HG03025 (cell line): ENCODE measurements around the gene MTA1.
A peak's percentile ranks its signal among the peaks of the same experiment; 100 is the strongest.

Experiments used
- ATAC-seq: cut with Tn5 transposase; IDR thresholded peaks from one replicate; pipeline ENCODE4 v1.9.1; 2021; ENCODE audit warnings: mild to moderate bottlenecking, moderate library complexity; ENCODE audit not compliant: unreplicated experiment, low FRiP score

The MTA1 gene

DNA sequence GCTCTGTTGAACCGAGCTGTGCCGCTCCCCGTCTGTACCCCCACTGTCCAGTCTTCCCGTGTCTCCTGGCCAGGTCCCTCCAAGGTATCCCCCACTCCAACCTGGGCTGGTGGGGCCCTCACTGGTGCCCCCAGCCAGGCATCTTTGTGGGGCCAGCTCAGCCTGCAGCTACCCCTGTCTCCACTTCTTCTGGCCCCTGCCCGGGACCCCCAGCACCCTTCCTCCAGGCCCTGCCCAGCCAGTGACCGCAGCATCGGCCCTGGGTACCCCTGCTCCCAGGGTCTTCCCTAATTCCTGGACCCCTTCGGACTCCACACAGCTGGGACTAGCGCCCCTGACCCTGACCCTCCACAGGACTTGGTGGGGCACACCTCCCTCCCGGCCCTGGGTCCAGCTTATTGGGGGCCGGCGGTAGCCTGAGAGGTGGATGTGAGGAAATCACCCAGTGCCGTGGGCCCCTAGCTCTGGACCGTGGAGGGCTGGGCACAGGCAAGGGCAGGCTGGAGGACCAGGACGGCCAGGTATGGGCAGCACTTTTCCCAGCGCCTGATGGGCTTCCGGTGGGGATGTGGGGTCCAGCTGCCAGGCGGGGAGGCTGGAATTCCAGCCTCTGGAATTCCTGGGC is 63.0 kb downstream of the MTA1 start:
- no peak for ATAC-seq

DNA sequence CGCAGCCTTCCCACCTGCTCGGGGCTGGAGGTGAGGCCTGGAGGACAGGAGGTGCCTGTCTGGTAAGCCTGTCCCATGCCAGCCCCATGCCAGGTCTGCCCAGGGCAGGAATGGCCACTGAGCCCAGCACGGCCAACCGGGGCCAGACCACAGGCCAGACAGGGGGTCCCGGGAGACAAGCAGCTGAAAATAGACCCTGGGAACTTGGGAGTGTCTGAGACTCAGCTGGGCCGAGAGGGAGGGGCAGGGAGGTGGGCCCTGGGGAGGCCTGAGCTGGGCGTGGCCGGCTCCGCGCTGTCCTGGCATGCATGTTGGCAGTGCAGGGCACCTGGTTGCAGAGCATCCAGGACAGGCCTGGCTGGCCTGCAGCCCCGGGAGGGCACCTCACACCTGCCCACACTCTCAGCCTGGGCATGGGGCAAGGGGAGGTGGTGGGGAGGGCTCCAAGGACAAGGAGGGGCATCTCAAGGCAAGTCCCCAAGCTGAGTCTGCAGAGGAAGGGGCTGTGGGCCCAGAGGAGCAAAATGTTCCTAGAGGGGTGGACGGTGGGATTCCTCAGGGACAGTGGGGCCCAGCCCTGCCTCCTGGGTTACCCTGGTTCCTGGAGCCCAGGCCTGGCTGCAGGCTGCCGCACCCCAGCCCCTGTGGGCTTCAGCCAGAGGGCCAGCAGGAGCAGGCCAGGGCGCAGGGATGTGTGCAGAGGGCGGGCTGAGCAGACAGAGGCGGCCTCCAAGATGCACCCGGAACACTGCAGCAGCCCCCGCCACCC is 63.9 kb downstream of the MTA1 start:
- no peak for ATAC-seq

GRCh38 chr14:105484069-105484996 is 64.7 kb downstream of the MTA1 start:
- no peak for ATAC-seq

DNA sequence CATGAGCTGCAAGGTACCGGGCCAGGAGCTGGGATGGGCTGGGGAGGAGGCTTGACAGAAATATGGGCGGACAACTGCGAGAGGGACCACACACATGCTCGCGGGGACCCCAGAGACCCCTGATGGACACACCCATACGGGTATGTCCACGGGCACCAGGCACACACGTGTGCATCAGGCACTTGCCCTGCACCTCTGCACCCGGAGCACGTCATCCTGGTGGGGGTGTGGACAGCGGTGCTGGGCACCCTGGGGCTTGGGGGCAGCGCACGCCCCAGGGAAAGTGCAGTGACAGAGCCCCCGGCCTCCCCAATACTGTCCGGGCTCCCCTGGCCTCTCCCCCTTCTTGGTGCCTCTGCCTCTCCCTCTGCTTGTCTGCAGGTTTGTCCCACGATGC is 65.4 kb downstream of the MTA1 start:
- ATAC-seq: no peak

DNA sequence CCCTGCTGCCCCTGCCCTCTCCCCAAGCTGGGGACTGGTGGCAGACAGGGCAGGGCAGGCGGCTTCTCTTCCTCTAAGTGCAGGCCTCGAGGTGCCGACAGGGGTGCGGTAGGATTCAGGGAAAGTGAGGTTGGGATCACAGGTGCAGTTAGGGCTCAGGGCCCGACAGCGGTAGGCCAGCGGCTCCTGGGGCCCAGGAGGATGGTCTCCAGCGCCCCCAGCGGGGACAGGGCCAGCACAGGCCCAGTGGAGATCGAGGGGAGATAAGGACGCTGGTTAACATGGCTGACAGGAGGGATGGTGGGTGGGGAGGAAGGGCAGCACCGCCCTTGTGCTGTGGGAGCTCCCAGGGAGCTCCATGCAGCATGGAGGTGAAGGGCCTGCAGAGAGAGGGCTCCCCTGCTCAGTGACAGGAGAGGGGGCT is 66.1 kb downstream of the MTA1 start:
- no peak for ATAC-seq

- ATAC-seq: no peak
Observed at GRCh38 chr14:105486163-105486973, 66.7 kb downstream of the MTA1 start, which contains the start of gene CRIP1. TSS of gene CRIP1 (plus strand) at chr14:105486886. CDS start at chr14:105487260, 374 bp downstream.

GRCh38 chr14:105486974-105487448 is 67.4 kb downstream of the MTA1 start:
- ATAC-seq: no peak

DNA sequence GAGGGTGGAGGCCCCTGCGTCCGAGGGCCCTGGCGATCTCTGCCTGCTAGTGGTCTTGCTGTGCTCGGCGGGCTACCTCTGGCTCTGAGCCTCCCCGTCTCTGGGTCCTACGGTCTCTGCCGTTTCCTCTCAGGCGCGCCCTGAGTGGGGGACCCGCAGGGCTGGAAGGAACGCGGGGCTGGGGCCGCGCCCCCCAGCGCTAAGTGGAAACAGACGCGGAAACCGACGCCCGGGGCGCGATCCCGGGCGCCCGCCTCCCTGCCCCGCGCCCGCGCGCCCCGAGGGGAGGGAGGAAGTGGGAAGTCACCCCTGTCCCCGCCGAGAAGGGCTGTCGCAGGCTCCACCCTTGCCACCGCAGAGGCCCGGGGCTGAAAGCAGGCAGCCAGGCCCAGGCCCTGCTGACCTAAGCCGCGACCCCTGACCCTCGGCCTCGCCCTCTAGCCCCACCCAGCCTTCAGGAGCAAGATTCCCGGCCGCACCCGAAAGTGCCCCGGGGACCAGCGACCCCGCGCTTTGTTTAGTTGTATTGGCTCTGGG is 67.9 kb downstream of the MTA1 start:
- no peak for ATAC-seq

DNA sequence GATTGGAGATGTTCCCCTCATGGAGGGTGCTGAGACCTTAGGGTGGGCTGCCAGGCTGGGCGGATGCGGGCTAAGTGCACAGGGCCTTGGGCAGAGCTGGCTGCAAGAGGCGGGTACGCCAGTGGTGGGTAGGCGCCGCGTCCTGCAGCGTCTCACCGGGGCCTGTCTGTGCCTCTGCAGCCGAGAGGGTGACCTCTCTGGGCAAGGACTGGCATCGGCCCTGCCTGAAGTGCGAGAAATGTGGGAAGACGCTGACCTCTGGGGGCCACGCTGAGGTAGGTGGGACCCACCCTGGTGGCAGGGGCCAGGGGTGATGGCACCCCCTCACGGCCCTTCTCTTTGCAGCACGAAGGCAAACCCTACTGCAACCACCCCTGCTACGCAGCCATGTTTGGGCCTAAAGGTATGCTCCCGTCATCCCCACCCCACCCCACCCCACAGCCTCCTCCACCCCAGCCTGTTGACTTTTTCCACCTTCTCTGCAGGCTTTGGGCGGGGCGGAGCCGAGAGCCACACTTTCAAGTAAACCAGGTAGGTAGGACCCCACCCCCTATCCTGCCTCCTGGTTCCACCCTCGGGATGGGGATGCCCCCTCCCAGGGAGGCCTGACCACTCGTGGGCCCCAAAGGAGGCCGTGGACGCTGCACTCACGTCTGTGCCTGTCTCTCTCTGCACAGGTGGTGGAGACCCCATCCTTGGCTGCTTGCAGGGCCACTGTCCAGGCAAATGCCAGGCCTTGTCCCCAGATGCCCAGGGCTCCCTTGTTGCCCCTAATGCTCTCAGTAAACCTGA is 68.6 kb downstream of the MTA1 start:
- ATAC-seq: no peak

DNA sequence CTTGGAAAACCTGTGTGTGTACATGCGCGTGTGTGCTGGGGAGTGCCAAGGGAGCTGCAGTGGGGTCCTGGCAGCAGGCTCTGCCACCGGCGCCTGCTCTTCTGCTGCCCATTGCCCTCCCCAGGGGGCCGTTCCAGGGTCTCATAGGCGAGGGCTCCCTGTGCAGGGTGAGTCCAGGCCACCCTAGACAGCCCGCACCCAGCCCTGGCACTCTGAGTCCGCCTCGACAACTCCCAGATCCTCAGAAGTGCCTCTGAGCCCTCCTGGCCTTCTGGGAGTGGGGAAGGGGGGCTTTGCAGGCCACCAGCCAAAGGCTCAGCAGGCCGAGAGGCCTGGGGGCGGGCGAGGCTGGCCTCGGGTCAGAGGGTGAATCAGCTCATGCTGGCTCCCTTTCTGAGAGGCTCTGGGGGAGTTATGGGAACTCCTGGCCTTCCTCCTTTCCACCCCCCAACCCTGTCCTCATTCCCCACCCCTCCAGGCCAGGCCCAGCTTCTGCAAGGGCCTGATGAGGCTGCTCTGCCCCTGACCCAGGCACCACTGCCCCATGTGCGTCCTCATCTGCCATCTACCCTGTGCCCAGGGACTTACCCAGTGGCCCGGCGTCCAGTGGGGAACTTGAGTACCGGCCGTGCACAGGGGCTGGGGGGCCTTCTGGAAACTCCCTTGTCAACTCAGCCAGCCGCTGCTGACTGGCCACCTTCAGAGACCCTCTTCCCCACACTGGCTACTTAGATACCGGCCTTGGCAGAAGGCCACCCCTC is 69.3 kb downstream of the MTA1 start:
- no peak for ATAC-seq

DNA sequence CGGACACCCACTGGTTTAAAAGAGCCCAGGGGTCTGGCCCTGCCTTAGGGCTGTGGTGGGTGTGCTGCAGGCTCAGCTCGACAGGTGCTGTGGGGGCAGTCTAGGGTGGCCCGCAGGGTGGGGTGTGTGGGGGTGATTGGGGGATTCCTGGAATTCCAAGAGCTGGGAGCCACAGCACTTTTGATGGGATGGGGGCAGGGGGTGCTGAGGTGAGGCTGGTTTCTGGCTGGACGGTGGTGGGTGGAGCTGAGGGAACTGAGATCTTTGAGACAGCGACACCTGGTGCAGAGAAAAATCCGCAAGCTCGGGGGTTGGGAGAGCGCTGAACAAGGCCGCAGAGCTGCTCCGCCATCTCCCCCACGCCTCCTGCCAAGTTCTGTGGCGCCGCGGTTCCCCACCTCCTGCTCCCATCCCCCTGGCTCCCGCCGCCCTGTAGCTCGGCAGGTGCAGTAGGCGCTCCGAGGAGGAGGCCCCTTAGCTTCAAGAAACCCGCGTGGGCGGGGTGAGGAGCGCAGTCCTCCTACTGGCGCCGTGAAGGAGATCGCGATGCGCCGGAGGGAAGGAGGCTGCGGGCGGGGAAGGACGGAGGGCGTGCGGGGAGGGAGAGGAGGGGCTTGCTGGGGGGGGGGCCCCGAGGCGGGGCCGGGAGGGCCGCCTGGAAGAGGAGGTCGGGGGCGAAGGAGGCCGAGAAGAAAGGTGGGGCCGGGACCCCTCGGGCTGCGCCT is 70.1 kb downstream of the MTA1 start:
- ATAC-seq: no peak

DNA sequence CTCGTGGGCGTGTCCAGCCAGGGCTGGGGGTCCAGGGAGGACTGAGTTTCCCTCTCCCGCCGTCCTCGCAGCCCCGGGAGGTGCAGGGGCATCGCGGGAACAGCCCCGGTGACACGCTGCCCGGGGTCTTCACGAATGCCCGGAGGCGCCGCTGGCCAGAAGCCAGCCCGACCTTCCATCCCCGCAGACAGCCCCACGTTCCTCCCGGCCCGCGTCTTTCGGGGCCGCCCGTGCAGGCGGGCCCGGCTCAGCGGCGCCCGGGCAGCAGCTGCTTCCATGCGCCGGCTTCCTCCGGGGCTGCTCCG is 70.6 kb downstream of the MTA1 start:
- no peak for ATAC-seq

GRCh38 chr14:105490572-105491365 is 71.1 kb downstream of the MTA1 start, which contains the start of gene TEDC1:
TSS of gene TEDC1 (plus strand) at chr14:105491246. CDS start at chr14:105491376, 130 bp downstream.
- peak; percentile 60 for ATAC-seq

GRCh38 chr14:105491366-105491973 is 71.8 kb downstream of the MTA1 start:
- ATAC-seq: no peak

- no peak for ATAC-seq
Observed at GRCh38 chr14:105492031-105492970, 72.7 kb downstream of the MTA1 start.
